GM12875 (cell line): ENCODE data around the gene PDE11A.

Experiments
- H3K4me3 ChIP-seq: one replicate; pipeline ENCODE4 v1.5.1; 2011; ENCODE audit warnings: low read depth, low read length, control low read depth
- TF ChIP-seq, protein P1 (sequence below): IDR thresholded peaks from 2 replicates; pipeline ENCODE4 v1.5.1; 2011; ENCODE audit warnings: low read depth, mild to moderate bottlenecking, control low read depth, inconsistent platforms, low read length, moderate library complexity, borderline replicate concordance; ENCODE audit not compliant: insufficient read depth

The PDE11A gene

DNA sequence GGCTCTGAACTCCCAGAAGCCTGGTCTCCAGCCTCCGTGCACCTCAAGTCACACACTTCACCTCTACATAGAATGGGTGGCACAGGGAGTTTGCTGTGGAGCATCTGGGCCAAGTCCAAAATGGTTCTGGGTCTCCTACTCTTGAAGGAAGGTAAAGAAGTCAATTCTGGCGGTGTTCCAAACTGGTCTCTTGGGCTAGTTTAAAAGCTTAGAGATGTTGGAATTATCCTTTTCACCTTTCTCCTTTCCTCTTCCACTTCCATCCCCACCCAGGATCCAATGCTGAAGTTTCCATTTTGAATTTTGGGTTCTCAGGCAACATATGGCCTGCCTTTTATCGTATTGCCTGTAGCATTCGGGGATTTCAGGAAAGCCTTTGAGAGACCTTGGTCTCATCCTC lies 325.2 kb downstream of the PDE11A start:
- TF ChIP-seq, protein P1, sequence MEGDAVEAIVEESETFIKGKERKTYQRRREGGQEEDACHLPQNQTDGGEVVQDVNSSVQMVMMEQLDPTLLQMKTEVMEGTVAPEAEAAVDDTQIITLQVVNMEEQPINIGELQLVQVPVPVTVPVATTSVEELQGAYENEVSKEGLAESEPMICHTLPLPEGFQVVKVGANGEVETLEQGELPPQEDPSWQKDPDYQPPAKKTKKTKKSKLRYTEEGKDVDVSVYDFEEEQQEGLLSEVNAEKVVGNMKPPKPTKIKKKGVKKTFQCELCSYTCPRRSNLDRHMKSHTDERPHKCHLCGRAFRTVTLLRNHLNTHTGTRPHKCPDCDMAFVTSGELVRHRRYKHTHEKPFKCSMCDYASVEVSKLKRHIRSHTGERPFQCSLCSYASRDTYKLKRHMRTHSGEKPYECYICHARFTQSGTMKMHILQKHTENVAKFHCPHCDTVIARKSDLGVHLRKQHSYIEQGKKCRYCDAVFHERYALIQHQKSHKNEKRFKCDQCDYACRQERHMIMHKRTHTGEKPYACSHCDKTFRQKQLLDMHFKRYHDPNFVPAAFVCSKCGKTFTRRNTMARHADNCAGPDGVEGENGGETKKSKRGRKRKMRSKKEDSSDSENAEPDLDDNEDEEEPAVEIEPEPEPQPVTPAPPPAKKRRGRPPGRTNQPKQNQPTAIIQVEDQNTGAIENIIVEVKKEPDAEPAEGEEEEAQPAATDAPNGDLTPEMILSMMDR, result no peak
- no peak overlapping the region for H3K4me3 ChIP-seq

DNA sequence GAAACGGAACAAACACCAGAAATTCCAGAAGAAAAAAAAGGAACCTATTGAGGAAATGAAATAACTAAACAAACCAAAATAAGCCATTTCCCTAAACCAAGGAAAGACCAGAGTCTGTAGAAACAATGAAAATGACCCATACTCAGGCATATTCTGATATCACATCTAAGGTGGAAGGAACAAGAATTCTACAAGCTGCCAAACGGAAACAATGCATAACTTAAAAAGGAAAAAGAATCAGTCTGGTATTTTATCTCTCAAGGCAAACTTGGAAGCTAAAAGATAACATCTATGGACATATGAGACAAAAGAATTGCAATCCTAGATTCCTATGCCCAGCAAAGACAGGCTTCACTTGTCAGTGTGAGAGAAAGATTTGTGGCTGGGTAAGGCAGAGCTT lies 326.2 kb downstream of the PDE11A start:
- TF ChIP-seq, protein P1, result no peak
- H3K4me3 ChIP-seq, result no peak overlapping the region

DNA sequence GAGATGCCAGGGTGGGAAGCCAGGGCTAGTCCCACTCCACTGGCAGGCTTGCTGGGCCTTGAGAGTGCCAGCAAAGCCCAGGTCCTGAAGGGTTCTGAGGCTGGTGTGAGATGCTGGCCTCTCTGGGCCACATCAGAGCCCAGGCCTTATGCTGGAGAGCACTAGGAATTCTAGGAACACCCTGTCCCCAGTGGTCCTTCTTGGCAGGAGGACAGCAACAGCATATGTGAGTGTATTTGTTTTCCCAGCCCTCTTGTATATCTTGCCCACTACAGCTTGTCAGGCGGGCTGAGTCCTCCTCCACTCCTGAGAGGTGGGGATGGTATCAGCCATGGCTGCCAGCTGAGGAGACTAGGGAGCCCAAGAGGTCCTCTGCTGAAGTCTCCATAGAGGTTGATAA lies 327.0 kb downstream of the PDE11A start:
- no peak overlapping the region for H3K4me3 ChIP-seq
- TF ChIP-seq, protein P1, result no peak

DNA sequence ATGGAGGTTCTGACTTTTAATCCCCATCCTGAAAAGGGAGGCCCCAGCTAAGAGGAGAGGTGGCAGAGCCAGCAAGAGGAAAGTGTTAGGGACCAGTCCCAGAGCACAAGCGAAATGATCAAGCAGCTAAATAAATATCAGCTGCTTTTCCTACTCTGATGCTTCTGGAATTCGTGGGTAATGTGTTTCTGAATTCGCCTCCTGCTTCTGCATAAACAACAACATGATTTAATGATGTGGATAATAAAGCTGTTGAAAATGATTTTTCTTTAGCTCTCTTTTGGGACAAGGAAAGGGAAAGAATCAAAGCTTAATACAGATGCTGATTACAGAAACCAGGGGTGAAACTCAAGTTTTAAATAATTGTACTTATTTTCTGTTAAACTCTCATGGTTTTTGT lies 329.7 kb downstream of the PDE11A start:
- TF ChIP-seq, protein P1, result no peak
- no peak overlapping the region for H3K4me3 ChIP-seq

DNA sequence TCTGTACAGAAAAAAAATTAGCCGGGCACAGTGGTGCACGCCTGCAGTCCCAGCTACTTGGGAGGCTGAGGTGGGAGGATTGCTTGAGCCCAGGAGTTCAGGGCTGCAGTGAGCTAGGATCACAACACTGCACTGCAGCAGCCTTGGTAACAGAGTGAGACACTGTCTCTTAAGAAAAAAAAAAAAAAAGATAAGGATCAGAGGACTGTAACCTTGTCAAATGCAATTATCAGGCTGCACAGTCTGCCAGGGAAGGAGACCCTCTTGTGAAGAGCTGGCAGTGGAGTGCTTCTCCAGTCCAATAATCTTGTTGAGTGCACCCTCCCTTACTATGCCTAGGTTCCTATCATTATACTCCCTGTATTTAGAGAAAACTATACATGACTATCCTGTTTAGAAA lies 330.7 kb downstream of the PDE11A start:
- TF ChIP-seq, protein P1, result no peak
- H3K4me3 ChIP-seq, result no peak overlapping the region

DNA sequence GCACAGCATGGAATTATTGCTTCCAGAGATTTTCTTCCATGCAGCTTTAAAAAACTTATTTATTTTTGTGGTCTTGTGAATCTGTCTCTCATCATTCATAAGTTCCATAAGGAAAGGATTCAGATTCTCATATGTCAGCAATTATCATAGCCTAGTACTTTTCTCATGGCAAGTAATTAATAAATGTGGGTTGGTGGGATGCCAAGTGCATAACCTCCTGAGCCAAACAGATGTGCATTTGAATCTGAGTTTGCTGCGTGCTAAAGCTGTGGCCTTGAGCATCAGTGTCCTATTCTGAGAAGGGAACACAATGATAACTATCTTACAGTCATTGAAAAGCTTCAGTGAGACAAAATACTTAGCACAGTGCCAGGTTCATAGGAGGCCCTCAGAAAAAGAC lies 331.9 kb downstream of the PDE11A start:
- H3K4me3 ChIP-seq, result no peak overlapping the region
- TF ChIP-seq, protein P1, result no peak

DNA sequence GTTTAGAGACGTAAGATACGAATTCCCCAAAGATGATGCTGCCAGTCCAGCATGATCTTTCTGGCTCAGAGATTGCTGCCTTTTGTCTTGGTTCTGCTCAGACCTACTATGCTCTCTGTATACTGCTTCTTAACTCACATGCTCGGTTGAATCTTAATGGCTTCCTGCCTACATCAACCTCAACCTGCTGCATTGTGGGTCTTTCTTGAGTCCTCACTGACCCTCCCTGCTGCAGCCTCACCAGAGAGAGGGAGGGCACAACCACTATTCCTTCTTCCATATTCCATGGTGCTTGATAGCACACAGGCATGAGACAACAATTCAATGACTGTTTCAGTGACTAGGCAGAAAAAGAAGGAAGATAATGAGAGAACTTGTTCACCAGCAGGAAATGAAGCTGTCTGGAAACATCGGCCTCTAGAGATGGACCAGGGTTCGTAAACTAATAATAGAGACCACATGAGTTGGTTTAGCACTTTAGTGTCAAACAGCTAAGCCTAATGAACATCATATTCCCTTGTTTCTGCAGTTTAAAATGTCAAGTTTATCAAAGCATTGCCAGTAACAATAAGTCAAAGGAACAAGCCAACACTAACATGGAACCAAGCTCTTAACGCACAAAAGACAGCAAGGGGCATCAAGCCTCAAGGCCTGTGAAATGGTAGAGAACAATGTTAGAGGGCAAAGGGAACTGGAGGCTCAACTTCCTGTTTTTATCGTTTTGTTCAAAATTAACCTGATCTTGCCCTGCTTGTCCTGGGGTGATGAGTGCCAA lies 333.9 kb downstream of the PDE11A start:
- TF ChIP-seq, protein P1, result no peak
- H3K4me3 ChIP-seq, result no peak overlapping the region
